GM04503 (cell line): ENCODE results near the gene BTN3A1.

ENCODE experiments used
- DNase-seq: peaks from one replicate; pipeline ENCODE4 v3.0.0-alpha.2; 2012; ENCODE audit warnings: low read depth

BTN3A1 gene

GRCh38 chr6:26379740-26380139, 22.3 kb upstream of the BTN3A1 start:
- DNase-seq, result no peak

GRCh38 chr6:26380256-26380655, 21.8 kb upstream of the BTN3A1 start:
- DNase-seq, result no peak

- DNase-seq, result no peak
These were observed 20.0 kb upstream of the BTN3A1 start for GRCh38 chr6:26382121-26382520.

- no peak for DNase-seq
These were observed 18.3 kb upstream of the BTN3A1 start for GRCh38 chr6:26383624-26384417.

- DNase-seq, result no peak
These were observed 16.3 kb upstream of the BTN3A1 start for GRCh38 chr6:26385734-26386125.

- DNase-seq, result no peak
These were observed 14.5 kb upstream of the BTN3A1 start for GRCh38 chr6:26387565-26387964.

- no peak for DNase-seq
These were observed 14.1 kb upstream of the BTN3A1 start for GRCh38 chr6:26388014-26388413.

- no peak for DNase-seq
These were observed 13.6 kb upstream of the BTN3A1 start for GRCh38 chr6:26388441-26388840.

GRCh38 chr6:26389349-26389894, 12.7 kb upstream of the BTN3A1 start:
- DNase-seq, result no peak

- DNase-seq, result no peak
These were observed 11.5 kb upstream of the BTN3A1 start for GRCh38 chr6:26390531-26390930.

GRCh38 chr6:26392932-26393636, 9.0 kb upstream of the BTN3A1 start:
- DNase-seq, result no peak

GRCh38 chr6:26394289-26394688, 7.8 kb upstream of the BTN3A1 start:
- DNase-seq, result peak; percentile 41

- DNase-seq, result no peak
These were observed 3.5 kb upstream of the BTN3A1 start for GRCh38 chr6:26398555-26398954.

GRCh38 chr6:26400626-26401025, 1.4 kb upstream of the BTN3A1 start:
- DNase-seq, result no peak

- no peak for DNase-seq
These were observed 587 bp upstream of the BTN3A1 start for GRCh38 chr6:26401389-26401986.

GRCh38 chr6:26403893-26404292, 1.8 kb downstream of the BTN3A1 start:
- no peak for DNase-seq

- DNase-seq, result no peak
These were observed 2.5 kb downstream of the BTN3A1 start for GRCh38 chr6:26404546-26404945.

GRCh38 chr6:26408828-26409730, 7.0 kb downstream of the BTN3A1 start:
- DNase-seq, result no peak

GRCh38 chr6:26411751-26412150, 9.7 kb downstream of the BTN3A1 start:
- DNase-seq, result no peak

- no peak for DNase-seq
These were observed 10.2 kb downstream of the BTN3A1 start for GRCh38 chr6:26412228-26412627.

- DNase-seq, result no peak
These were observed 10.9 kb downstream of the BTN3A1 start for GRCh38 chr6:26412954-26413353.

GRCh38 chr6:26414281-26414680, 12.2 kb downstream of the BTN3A1 start:
- no peak for DNase-seq
